ENCODE data around the gene TRRAP.

TRRAP gene

DNA sequence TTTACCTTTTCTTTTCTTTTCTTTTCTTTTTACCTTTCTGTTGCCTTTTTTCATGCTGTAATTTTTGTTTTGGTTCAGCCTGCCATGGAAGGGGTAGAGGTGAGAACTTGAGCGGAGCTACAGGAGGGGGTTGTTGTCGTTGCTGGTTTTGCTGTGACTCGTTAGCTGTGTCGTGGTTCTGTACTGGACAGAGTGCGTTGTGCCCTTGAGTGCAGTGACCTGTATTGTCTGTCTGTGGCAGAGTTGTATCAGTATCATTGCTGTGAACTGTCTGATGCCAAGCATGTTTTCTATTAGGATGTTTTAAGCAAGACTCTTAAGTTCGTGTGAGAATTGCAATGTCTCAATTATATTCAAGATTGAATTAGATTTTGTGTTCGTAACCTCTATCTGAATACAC is 67.5 kb downstream of the TRRAP start:
- FAIRE-seq = no peak
- DNase-seq (ENCODE audit: low spot score) = no peak

DNA sequence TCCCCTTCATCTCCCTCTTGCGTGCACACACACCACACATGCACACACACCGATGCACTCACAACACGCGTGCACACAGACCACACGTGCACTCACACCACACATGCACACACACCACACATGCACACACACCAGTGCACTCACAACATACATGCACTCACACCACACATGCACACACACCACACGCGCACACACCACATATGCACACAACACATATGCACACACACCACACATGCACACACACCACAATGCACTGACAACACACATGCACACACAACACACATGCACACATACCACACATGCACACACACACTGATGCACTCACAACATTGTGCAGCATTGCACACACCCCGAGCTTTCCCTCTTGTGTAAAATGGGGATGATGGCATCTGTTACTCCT is 68.1 kb downstream of the TRRAP start:
- FAIRE-seq (no peak), DNase-seq (ENCODE audit: low spot score) (no peak)

- FAIRE-seq = no peak
- no peak for DNase-seq (ENCODE audit: low spot score)
Observed at GRCh38 chr7:98949336-98950044, 71.2 kb downstream of the TRRAP start.

DNA sequence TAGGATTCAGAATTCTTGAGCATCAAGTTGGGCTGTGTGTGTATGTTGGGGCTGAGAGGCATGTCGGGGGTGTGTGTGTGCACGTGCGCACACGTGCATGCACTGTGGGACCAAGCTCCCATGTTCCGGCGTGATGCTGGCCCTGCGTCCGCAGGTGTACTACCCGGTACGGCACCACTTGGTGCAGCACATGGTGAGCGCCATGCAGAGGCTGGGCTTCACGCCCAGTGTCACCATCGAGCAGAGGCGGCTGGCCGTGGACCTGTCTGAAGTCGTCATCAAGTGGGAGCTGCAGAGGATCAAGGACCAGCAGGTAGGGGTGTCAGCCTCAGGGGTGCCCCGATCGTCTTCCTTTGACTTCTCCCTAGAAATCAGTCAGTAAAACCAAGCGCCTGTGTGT is 77.7 kb downstream of the TRRAP start:
- FAIRE-seq = no peak
- DNase-seq (ENCODE audit: low spot score) = no peak

DNA sequence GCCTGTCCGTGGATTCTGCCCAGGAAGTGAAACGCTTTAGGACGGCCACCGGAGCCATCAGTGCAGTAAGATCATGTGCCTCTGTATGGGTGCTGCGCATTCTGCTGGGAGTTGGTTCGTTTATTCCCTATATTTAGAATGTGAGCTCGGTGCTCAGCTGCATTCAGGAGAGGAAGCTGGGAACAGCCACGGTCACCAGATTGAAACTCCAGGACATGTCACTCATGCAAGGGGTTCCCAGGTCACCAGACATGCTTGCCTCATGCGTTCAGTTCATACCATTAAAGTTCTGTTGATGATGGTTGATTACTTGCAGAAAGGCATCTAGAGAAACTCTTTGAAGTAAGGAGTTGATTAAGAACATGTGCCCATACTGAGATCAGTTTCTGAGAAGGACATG is 78.1 kb downstream of the TRRAP start:
- DNase-seq (ENCODE audit: low spot score) = no peak
- FAIRE-seq = no peak

GRCh38 chr7:98956937-98957336 is 78.6 kb downstream of the TRRAP start:
- FAIRE-seq (no peak), DNase-seq (ENCODE audit: low spot score) (no peak)

- FAIRE-seq (no peak), DNase-seq (ENCODE audit: low spot score) (no peak)
Observed at GRCh38 chr7:98957766-98958165, 79.4 kb downstream of the TRRAP start.

DNA sequence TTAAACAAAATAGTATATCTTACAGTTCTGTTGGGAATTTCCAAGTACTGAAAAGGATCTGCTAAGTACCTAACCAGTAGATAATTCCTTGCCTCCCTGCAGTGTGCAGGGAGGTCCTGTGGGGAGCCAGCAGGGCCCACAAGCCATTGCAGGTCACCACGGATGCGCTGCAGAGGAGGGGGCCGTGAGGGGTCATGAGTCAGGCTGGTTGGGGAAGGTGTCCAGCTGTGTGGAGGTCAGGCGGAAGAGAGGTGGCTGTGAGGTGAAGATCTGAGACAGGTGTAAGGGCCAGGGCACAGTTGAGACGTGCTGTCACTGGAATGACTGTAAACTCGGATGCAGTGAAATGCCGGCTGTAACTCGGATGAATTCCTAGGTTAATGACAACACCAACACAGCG is 80.6 kb downstream of the TRRAP start:
- FAIRE-seq = no peak
- DNase-seq (ENCODE audit: low spot score) = no peak

GRCh38 chr7:98963305-98963704 is 85.0 kb downstream of the TRRAP start:
- DNase-seq (ENCODE audit: low spot score) (no peak), FAIRE-seq (no peak)

DNA sequence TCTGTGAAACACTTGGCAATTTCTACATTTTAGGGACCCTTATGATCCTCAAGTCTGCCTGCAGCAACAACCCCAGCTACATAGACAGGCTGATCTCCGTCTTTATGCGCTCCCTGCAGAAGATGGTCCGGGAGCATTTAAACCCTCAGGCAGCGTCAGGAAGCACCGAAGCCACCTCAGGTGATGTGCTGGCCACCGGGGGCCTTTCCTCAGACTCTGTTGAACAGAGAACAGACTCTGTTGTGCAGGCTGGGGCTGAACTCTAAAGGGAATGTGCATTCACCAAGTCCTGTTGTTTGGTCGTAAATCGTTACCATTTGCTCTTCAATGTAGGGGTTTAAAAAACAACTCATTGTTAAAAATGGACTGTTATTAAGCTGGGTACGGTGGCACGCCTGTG is 86.3 kb downstream of the TRRAP start:
- DNase-seq (ENCODE audit: low spot score) (no peak), FAIRE-seq (no peak)

DNA sequence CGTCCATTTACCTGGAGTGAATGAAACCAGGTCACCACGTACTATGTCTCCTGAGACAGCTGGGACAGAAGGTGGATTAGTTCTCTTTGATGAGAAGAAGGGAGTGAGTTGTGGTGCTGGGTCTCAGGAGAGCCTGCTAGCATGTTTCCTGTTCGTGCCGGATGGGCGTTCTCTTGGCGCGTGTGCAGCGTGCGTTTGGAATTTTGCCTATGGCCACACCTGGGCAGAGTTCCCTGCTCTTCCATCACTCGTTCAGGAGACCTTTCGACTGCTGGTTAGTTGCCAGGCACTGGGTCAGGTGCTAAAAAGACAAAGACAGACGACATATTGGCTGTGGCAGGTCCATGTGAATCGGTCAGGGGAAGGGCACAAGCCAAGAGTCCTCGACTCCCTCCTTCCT is 90.3 kb downstream of the TRRAP start:
- no peak for FAIRE-seq
- DNase-seq (ENCODE audit: low spot score) = no peak

DNA sequence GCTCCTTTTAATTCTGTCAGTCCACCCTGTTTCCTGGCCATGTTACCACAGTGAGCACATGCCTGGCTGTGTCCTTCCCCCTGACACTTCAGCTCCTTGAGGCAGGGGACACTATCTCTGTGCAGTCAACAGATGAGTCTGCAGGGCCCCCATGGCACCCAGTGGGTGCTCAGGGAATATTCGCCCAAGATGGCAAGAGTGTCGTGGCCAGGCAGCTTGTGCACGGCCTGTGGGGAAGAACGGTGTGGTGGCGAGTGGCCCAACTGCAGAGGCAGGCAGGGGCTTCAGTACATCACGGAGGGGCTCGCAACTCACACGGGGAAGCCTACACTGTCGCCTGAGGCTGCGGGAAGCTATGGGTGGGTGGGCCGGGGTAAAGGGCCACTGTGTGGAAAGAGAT is 91.1 kb downstream of the TRRAP start:
- DNase-seq (ENCODE audit: low spot score) (no peak), FAIRE-seq (no peak)

- FAIRE-seq = no peak
- DNase-seq (ENCODE audit: low spot score) = no peak
Observed at GRCh38 chr7:98970016-98970615, 91.8 kb downstream of the TRRAP start.

DNA sequence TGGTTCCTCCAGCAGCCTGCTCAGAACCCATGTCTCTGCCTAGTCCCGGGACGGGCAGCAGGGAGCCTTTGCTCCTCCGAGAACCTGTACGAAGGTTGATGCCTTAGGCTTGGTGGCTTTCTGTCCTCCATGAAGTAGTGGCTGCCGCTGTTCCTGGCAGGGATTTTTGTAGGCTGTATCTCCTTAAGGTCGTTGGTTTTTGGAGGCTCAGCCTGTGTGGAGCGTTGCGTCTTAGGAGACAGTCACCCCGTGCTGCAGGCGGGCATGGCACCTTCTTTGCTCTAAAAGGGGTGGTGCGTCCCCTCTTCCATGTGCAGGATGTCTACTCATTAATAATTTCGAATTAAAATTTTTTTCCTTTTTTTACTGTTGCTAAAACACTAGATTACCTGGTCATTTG is 92.5 kb downstream of the TRRAP start:
- no peak for FAIRE-seq
- no peak for DNase-seq (ENCODE audit: low spot score)

GRCh38 chr7:98974205-98974604 is 95.9 kb downstream of the TRRAP start:
- DNase-seq (ENCODE audit: low spot score) (no peak), FAIRE-seq (no peak)

DNA sequence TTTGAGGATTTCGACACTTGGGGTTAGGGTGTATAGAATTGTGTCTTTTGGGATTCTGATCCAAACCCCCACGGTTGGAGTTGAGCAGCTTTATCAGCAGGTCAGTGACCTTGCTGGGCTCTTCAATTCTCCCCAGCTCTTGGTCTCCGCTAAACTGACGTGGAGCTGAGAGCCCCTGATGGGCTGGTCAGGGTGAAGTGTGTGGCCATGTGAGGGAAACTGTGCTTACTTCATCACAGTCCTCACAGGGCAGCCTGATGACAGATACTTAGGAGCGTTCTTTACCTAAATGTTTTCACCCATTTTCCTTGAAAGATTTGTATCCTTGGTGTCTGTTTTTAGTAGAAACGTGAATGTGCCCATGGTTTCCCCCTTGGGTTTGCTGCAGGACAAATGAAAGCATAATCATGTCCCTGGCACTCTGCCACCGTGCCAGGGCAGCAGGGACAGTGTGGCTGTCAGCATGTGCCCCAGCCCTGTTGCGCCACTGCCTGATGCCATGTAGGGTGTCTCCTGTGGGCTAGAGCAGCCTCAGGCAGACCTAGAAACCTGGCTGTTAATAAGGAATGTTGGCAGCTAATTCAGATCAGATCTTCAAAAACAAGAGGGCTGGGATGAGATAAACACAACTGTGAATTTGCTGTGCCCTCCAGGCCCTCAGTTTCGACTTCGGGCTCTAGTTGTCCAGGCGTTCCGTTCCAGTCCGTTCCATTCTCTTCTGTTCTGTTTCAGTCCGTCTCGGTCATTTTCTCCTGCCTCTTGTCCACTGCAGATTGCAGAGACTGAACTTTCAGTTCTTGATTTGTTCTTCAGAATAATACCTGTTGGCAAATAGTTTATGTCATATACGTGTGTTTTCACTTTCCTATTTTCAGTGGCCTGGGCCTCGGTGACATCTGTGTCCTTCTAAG is 96.8 kb downstream of the TRRAP start:
- no peak for FAIRE-seq

GRCh38 chr7:98976396-98977185 is 98.3 kb downstream of the TRRAP start:
- FAIRE-seq (no peak), DNase-seq (ENCODE audit: low spot score) (no peak)

More for the DNA sequence above, 96.8 kb downstream of the TRRAP start:
- no peak for DNase-seq (ENCODE audit: low spot score)

DNA sequence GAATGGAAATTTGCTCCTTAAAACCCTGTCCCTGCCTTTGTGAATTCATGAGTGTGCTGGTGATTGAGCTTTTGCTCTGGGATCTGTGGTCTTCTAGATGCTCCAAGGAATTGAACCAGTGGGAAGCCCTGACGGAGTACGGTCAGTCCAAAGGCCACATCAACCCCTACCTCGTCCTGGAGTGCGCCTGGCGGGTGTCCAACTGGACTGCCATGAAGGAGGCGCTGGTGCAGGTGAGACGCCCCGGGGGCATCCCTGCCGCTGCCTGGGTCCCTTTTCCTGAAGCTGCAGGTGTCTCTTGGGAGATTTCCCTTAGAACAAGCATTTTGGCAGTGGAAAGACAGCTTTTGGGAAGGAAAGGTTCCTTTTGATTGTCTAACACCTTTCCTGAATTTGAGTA is 100.3 kb downstream of the TRRAP start:
- DNase-seq (ENCODE audit: low spot score) (no peak), FAIRE-seq (no peak)

GRCh38 chr7:98981701-98982100 is 103.4 kb downstream of the TRRAP start:
- FAIRE-seq (no peak), DNase-seq (ENCODE audit: low spot score) (no peak)

- no peak for FAIRE-seq
- no peak for DNase-seq (ENCODE audit: low spot score)
Observed at GRCh38 chr7:98982686-98983085, 104.4 kb downstream of the TRRAP start.

DNA sequence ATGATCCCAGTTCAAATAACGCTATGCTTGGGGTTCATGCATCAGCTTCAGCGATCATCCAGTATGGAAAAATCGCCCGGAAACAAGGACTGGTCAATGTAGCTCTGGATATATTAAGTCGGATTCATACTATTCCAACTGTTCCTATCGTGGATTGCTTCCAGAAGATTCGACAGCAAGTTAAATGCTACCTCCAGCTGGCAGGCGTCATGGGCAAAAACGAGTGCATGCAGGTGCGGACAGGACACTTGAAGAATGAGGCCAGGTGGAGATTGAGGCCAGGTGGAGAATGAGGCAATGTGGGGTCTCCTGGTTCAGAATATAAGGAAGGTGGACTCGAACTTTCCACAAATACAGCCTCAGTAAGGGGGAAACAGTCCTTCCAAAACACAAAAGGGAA is 105.8 kb downstream of the TRRAP start:
- FAIRE-seq (no peak), DNase-seq (ENCODE audit: low spot score) (no peak)

GRCh38 chr7:98985406-98985805 is 107.1 kb downstream of the TRRAP start:
- FAIRE-seq (no peak), DNase-seq (ENCODE audit: low spot score) (no peak)
